AG10803 (cell line): ENCODE measurements around the gene CMBL.
A peak's percentile ranks its signal among the peaks of the same experiment; 100 is the strongest.
"Not testable (repeated sequence)": the region's sequence is repeated elsewhere in the genome, so short reads cannot be mapped to it uniquely, and the experiment has no call there.

ENCODE experiments used
- DNase-seq: peaks from one replicate; pipeline ENCODE4 v3.0.0; 2010; ENCODE audit warnings: low read depth
- H3K4me3 ChIP-seq: 2 replicates; pipeline ENCODE4 v1.5.1; 2011; ENCODE audit warnings: mild to moderate bottlenecking, low read length, control low read depth
- TF ChIP-seq, protein P1 (sequence below): conservative IDR thresholded peaks from 2 replicates; pipeline ENCODE4 v1.5.1; 2011; ENCODE audit warnings: mild to moderate bottlenecking, low read length, control low read depth, inconsistent platforms

CMBL gene

DNA sequence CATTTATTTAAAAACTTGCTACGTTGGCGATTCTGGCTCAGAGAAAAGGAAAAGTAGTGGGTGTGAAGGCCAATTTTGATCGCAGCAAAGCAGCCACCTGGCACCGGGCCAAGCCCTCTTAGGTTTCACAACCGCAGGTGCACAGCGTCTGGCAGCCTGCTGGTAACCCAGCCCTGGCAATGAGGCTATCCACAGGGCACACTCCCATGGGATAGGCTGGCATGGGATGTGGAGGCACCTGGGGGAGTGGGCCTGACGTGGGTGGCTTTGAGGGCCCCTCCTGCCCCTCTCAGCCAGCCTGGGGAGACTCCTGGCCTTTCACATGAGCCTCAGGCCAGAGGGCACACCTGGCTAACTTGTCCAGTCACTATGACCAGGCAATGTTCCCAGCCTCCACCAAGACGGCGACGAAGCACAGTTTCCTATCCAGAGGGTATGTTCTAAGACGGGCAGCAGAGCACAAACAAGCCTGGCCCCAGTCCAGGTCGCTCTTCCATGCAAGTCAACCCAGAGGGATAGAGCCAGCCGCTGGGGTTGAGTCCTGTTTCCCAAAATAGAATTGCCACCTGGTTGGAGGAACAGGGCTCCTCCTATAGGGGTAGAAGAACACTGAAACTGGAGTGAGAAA, 19.0 kb downstream of the CMBL start:
- TF ChIP-seq, protein P1, sequence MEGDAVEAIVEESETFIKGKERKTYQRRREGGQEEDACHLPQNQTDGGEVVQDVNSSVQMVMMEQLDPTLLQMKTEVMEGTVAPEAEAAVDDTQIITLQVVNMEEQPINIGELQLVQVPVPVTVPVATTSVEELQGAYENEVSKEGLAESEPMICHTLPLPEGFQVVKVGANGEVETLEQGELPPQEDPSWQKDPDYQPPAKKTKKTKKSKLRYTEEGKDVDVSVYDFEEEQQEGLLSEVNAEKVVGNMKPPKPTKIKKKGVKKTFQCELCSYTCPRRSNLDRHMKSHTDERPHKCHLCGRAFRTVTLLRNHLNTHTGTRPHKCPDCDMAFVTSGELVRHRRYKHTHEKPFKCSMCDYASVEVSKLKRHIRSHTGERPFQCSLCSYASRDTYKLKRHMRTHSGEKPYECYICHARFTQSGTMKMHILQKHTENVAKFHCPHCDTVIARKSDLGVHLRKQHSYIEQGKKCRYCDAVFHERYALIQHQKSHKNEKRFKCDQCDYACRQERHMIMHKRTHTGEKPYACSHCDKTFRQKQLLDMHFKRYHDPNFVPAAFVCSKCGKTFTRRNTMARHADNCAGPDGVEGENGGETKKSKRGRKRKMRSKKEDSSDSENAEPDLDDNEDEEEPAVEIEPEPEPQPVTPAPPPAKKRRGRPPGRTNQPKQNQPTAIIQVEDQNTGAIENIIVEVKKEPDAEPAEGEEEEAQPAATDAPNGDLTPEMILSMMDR: no peak
- H3K4me3 ChIP-seq: no peak overlapping the region

DNA sequence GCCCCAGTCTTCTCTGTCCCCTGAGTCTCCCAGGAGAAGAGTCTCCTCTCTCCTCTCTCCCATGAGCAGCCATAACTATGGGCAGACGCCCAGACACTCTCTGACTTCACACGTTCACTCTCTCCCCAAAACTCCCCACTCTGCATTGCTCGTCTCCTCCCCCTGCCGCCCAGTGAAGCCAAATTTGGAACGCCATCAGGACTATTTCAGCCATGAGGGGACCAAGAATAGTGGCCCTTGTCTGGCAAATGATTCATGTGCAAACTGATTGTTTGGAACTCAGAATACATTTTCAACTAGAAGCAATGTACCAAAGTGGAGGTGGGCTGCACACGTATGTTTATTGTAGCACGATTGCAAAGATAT, 20.9 kb downstream of the CMBL start:
- no peak for DNase-seq
- H3K4me3 ChIP-seq: no peak overlapping the region
- TF ChIP-seq, protein P1: no peak

More for the DNA sequence above, 19.0 kb downstream of the CMBL start:
- DNase-seq: no peak

DNA sequence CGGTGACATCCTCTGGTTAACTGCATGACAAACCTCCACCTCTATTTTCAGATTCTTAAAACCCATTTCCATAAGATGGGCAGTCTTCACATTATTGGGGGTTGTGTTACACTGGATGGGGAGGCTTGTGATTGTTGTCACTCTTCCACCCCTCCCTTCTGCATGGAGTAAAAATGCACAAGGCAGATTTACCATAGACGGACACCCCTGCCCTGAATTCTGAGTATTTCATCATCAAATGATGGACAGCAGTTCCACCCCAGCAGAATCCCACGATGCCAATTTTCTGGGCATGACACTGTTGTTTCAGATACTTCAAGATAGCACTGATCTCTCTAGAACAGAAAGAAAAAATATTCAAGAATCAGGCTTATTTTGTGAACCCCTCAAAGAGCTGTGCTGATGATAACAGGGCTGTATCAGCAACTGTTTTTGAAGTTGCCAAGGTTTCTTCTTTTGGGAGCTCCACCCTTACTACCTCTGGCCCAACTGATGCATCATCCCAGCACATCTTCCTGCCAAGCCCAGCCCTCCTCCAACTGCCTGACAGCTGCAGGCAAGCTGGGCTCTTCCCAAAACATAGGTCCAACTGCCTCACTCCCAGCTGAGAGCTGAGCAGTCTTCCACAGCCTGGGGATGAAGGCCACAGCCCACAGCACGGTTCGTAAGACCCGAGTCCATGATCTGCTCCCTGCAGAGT, 21.4 kb downstream of the CMBL start:
- DNase-seq: peak; percentile 61
- H3K4me3 ChIP-seq: no peak overlapping the region
- TF ChIP-seq, protein P1: no peak

DNA sequence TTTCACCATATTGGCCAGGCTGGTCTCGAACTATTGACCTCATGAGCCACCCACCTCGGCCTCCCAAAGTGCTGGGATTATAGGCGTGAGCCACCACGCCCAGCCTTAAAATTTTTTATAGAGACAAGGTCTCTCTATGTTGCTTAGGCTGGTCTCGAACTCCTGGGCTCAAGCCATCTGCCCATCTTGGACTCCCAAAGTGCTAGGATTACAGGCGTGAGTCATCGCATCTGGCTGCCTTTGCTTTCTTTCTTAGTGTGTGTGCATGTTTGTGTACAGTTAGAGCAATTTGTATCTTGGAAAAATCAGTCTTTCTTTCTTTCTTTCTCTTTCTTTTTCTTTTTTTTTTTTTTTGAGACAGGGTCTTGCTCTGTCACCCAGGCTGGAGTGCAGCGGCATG, 22.3 kb downstream of the CMBL start:
- not testable (repeated sequence) for H3K4me3 ChIP-seq
- DNase-seq: peak; percentile 30

DNA sequence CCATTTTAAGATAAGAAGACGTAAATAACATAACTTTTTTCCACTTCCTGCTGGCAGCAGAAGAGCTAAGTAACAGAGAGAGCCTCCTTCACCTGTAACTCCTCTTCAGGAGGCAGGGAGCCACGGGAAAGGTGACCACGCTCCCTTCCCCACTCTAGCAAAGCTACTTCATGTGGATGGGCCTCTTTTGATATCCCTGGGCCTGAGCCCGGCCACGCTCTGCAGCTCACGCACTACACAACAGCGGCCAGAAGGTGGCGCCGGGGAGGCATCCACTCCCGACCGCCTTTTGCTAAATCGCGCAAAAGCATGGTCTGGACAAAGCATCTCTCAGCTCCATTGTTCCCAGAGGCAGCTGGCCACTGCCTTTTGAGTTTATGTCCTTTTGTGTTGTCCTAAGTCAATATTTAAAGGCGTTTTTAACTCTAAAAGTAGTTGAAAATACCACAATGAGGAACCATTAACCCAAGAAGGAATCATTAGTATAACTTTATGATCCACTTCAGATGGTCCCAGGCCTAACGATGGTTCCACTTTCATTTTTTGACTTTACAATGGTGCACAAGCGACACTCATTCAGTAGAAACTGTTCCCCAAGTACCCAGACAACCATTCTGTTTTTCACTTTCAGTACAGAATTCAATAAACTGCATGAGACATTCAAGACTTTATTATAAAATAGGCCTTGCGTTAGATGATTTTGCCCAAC, 23.6 kb downstream of the CMBL start:
- no peak overlapping the region for H3K4me3 ChIP-seq
- peak; percentile 65 for DNase-seq
- TF ChIP-seq, protein P1: peak; percentile 92

DNA sequence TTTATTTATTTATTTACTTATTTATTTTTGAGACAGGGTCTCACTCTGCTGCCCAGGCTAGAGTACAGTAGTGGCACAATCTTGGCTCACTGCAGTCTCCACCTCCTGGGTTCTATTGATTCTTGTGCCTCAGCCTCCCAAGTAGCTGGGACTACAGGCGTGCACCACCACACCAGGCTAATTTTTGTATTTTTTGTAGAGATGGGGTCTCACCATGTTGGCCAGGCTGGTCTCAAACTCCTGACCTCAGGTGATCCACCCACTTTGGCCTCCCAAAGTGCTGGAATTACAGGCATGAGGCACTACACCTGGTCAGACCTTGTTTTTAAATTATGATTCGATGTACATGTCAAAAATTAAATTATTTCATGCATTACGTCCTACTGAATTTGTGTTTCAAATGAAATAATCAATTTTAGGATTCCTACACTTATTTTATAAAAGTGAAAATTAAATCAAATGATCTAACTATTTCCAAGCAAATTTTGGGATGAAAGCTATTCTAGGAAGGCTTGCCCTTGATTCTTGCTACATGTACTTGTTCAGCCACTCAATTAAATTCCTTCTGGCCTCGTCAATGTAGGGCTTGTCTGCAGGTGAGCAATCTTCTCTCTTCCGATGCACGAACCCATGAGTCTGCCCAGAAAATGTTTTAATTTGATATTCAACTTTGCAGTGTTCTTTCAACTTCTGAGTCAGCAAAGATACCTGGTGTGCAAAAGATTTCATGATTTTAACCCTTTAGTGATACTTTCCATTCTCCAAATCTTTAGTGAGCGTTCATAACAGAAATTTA, 27.6 kb downstream of the CMBL start:
- no peak for DNase-seq
- TF ChIP-seq, protein P1: no peak
- H3K4me3 ChIP-seq: no peak overlapping the region

DNA sequence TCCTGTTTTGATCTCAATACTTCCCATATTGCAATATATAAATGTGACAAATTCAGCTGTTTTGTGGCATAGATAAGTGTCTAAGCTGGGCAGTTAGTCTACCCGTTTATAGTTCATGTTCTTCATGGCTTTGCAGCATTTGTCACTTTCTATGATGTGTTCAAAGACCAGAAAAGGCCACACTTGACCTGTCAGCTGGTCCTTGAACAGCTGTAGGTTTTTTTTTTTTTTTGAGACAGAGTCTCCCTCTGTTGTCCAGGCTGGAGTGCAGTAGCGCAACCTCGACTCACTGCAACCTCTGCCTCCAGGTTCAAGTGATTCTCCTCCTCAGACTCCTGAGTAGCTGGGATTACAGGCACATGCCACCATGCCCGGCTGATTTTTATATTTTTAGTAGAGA, 28.4 kb downstream of the CMBL start:
- H3K4me3 ChIP-seq: no peak overlapping the region
- no peak for DNase-seq
- TF ChIP-seq, protein P1: no peak
